Loucy (cell line): ENCODE results near the gene CTDSPL.

Source experiments
- CTCF ChIP-seq: fragments of 200-600 bp; sonication (generic); conservative IDR thresholded peaks from 2 replicates; pipeline ENCODE4 v1.5.1; 2014; ENCODE audit warnings: mild to moderate bottlenecking, antibody characterized with exemption, low read length
- EZH2phosphoT487 ChIP-seq: fragments of 200-600 bp; IDR thresholded peaks from 2 replicates; pipeline ENCODE4 v1.6.1; 2018; ENCODE audit warnings: antibody characterized with exemption, mild to moderate bottlenecking, moderate library complexity, borderline replicate concordance

DNA sequence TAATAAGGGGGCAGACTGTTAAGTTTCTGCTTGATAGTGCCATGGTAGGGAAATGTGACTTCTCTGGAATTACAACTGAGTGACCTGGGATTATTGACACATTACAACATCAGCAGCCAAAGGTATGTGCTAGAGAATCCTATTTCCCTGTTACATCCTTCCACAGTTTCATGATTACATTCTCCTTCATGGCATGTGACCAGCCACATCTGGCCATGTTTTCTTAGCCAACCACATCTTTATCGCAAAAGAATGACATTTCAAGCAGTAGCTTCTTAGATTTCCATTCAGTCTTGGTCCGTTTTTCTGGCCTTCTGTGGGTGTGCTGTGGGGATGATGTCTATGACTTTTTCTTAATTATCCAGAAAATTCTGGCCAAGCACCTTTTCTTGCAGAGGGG, 45.4 kb upstream of the CTDSPL start:
- TF ChIP-seq CTCF (no peak), EZH2phosphoT487 (no peak)
